Measurements from ENCODE around the gene MIXL1.
"Not testable (repeated sequence)": the region's sequence is repeated elsewhere in the genome, so short reads cannot be mapped to it uniquely, and the experiment has no call there.

The MIXL1 gene

DNA sequence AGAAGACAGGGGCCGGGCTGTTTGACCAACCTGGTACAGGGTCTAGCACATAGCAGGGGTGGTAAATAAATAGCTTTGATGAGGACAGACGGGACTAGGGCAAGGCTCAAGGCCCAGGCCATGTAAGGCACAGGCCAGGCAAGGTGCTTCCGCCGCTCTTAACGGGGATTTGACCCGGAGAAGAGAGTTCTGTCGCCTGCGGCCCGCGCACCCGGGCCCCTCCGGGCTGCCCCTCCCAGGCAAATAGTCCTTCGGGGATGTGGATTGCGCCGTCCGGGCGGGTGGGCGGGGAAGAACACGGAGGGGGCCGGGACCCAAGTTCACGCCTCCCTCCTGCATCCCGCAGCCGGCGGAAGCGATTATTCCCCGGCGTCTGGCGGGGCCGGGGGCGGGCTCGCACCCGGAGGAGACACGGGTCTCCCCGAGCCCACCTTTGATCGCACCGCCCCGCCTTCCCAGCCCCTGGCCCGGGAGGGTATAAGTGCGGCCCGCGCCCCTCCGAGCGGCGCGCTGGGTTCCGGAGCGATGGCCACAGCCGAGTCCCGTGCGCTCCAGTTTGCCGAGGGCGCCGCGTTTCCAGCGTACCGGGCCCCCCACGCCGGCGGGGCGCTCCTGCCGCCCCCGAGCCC is at the start of gene MIXL1:
Gene MIXL1, plus strand, starts transcription at position 508 of the 629 bp plus-strand sequence. Its CDS starts 18 bp downstream, at position 526.
- DNase-seq (ENCODE audit: low read depth), result no peak

DNA sequence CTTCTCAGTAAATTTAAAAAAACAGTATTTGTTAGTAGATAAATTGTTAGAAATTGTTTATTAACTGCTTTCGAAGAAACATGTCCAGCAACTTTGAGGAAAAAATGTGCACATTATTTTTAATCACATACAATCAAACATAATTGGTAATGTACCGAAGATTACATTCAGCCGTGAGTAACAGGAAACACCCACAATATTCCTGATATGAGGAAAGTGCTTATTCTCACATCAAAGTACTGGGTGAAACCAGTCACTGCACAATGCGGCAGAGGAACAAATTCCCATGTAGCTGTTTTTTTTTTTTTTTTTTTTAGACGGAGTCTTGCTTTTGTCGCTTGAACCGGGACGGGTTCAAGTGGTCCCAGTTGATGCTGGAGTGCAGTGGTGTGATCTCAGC is 46.6 kb upstream of the MIXL1 start:
- DNase-seq (ENCODE audit: low read depth), result no peak

DNA sequence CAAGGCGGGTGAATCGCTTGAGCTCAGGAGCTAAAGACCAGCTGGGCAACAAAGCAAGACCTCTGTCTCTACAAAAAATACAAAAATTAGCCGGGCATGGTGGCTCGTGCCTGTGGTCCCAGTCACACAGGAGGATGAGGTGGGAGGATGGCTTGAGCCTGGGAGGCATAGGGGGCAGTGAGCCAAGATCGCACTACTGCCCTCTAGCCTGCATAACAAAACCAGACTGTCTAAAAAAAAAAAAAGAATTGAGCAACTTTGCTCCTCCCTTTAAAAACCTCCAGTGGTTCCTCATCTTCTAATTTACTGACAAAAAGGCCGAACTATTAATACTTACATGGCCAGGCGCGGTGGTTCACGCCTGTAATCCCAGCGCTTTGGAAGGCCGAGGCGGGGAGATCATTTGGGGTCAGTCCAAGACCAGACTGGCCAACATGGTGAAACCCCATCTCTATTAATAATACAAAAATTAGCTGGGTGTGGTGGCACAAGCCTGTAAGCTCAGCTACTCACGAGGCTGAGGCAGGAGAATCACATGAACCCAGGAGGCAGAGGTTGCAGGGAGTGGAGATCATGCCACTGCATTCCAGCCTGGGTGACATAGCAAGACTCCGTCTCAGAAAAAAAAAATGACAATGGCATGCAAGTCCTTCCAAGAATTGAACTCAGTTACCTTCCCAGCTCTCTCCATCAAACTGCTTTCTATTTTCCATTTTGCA is 41.3 kb upstream of the MIXL1 start:
- peak; percentile 75 for DNase-seq (ENCODE audit: low read depth)

DNA sequence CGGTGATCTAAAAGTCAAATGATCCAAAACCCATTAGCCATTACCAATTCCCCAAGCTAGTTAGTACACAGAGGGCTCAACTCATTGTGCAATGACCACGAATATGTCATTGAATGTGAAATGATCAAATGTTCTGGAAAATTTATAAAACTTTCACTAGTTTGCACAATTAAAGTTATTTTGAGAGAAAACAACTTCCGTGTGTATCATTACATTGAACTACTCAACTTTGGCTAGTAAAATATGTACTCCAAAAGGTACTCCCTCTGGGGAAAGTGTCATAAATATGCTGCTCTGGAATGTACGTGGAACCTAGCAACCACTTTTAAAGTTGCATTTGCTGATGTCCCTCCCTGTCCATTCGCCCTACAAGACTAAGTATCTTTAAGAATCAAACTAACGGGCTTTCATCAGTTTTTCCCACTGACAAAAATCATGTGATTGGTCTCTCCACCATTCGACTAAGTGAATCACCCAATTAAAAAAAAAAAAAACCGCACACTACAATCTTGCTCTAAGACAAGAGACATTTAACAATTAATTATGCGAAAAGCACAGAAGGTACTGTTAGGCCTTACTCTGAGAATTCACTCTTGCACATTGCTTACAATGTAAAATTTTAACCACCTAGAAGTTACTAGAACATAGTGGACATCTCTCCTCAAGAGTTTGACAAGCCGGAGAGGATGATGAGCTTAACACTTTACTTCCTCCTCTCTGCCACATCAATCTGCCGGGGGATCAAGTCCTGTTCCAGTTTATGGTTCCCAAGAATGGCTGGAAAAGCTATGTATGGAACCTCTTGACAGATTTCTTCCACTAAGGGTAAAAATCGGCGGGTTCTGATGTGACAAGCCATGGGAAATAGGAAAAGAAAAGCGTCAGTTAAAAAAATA is 38.1 kb upstream of the MIXL1 start:
- DNase-seq (ENCODE audit: low read depth), result peak; percentile 12

DNA sequence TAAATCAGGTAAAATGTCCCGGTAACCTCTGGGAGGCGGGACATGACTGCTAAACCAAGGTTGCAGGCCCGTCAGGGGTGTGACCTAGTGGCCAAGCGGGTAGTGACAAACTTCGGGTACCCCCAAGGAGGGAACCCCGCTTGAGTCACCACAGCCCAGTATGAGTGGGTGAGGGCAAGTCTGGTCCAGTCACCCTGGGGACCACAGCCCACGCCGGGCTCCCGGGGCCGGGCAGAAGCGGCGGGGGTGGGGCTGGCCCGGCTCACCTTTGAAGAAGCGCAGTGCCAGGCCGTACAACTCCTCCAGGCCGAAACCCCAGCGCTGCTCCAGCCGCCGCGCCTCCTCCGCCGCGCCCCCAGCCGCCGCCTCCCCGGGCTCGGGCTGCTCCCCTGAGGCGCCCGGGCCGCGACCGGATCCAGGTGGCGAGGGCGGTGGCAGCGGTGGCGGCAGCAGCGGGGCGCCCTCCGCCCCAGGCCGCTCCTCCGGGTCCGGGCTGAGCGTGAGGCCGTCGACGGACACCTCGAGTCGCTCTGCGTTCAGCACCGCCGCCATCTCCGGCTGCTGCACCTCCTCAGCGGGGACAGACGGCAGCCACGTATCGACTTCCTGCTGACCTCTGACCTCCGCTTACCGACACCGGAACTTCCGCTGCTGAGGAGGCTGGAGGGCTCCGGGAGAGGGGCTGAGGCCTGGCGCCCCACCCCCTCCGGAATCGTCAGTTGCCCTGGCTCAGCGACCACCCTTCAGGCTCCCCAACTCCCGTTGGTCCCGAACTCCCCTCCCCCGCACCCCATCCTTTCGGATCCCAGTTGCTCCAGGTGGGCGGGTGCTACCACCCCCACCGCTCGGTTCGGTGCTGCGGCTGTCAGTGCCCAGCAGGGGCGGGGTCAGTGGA is 37.1 kb upstream of the MIXL1 start, which contains the start of gene ACBD3:
Gene ACBD3, minus strand, starts transcription at position 618 of the 895 bp plus-strand sequence. Its CDS starts 66 bp downstream, at position 552.
- DNase-seq (ENCODE audit: low read depth), result peak; percentile 85

DNA sequence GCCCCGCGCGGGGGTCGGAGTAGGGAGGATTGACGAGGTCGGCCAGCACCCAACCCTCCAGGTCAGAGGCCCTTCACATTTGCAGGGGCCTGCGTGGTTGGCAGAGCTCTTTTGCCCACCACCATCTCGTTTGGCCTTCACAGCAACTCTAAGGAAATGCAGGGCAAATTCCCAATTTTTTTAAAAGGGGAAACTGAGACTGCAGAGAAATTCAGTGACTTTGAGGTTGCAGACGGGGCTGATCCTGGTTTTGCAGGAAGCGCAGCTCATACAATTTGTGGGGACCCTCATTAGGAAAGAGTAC is 36.5 kb upstream of the MIXL1 start:
- DNase-seq (ENCODE audit: low read depth), result no peak

DNA sequence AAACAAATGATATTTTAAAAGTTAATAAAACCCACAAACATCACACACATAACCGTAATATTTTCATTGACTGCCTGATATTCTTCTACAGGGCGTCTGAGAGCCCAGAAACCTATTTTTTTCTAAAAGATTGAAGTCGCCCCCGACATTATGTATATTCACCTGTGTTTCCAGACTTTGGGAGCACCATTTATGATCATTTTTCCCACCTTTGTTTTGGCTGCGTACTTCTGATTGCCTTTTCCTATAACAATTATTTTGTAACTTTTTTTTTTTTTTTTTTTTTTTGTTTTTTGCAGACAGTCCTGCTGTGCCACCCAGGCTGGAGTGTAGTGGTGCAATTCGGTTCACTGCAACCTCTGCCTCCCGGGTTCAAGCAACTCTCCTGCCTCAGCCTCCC is 36.1 kb upstream of the MIXL1 start:
- no peak for DNase-seq (ENCODE audit: low read depth)

DNA sequence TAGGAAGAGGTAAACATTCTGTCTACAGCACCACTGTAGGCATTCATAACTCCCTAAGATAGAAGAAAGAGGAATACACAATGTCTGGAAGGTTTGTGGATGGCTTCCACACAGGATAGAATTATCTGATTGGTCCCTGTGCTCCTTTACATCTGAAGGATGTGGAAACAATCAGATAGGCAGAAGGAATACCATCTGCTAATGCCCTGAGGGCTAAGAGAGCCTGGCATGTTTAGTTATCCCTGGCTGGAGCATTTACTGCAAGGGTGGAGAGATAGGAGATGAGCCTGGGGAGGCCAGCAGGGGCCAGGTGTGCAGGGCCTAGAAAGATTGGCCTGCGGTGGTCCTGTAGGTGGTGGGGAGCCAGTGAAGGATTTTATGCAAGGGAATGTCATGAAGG is 28.3 kb upstream of the MIXL1 start:
- DNase-seq (ENCODE audit: low read depth), result no peak

DNA sequence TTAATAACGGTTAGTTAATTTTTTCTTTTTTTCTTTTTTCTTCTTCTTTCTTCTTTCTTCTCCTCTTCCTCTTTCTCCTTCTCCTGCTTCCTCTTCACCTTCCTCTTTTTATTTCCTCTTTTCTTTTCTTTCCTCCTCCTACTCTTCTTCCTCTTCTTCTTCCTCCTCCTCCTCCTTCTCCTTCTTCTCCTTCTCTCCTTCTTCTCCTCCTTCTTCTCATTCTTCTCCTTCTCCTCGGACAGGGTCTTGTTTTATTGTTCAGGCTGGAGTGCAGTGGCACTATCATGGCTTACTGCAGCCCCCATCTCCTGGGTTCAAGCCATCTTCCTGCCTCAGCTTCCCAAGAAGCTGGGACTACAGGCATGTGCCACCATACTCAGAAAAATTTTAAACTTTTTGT is 23.5 kb upstream of the MIXL1 start:
- no peak for DNase-seq (ENCODE audit: low read depth)

DNA sequence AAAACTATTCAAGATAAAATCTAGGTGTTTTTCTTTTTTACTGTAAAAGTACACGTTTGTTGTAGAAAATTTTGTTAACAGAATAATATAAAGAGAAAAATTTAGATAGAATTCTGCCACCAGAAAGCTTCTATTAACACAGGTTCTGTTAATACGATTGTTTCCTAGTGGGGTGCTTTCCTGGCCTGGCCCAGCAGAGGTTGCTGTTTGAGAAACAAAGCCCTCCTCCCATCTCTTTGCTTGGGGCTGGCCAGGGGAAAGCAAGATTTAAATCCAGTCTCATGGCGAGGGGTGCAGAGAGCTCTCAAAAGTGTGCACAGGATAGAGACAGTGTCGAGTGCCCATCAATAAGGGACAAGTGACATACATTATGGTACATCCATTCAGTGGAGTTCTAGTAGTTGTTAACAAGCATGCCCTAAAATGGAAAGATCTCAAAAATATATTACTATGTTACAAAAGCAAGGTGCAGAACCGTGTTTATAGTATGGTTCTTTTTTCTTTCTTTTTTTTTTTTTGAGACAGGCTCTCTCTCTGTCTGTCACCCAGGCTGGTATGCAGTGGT is 22.4 kb upstream of the MIXL1 start:
- DNase-seq (ENCODE audit: low read depth), result no peak

DNA sequence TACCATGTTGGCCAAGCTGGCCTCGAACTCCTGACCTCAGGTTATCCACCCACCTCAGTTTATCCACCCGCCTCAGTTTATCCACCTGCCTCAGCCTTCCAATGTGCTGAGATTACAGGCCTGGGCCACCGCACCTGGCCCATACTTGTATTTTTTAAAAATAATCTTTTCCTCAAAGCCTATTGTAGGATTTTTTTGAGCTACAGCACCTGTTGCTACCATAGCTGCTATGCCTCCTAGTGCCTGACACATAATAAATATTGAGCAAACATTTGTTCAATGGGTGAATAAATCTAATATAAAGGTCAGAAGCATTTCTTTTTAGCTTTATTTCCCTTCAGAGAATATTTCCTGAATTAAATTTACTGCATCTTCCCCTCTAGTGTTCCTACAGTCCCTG is 21.2 kb upstream of the MIXL1 start:
- no peak for DNase-seq (ENCODE audit: low read depth)

DNA sequence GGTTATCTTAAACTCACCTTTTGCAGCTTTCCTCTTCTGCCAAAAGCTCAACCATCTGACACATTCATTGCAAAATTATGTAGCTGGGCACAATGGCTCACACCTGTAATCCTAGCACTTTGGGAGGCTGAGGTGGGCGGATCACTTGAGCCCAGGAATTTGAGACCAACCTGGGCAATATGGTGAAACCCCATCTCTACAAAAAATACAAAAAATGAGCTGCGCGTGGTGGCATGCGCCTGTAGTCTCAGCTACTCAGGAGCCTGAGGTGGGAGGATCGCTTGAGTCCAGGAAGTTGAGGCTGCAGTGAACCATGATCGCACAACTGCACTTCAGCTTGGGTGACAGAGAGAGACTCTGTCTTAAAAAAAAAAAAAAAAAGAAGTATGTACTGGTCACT is 20.8 kb upstream of the MIXL1 start:
- DNase-seq (ENCODE audit: low read depth), result not testable (repeated sequence)

DNA sequence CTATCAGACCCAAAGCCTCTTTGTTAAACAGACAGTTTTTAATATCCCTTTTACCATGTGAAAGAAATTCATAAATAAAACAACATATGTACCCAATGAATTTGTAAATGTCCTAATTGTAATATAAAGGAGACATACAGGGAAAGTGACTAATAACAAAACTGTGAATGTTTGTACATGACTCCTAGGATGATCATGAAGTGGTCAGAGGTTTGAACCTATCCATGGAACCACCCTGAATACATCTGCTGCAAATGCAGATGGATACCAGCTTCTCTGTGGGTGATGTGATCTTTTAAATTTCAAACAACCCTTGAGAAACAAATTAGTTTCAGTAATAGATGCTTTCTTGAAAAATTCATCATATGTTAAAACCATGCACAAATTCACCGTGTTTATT is 20.2 kb upstream of the MIXL1 start:
- no peak for DNase-seq (ENCODE audit: low read depth)

DNA sequence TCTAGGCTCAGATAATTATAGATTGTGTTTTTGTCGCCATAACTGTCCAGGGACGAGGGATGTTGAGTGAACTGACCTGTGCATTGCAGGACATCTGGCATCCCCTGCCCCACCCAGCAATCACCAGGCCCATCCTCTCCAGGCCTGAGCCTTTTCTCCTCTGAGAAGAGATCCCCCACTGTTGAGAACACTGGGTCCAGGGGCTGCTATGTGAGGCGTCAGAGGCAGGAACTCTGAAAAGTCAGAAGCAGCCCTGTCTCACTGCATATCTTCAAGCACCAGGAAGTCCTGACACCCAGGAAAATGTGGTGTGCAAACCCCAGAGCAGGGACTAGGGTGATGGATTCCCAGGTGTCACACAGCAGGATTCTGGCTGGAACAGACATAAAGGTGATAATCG is 19.8 kb upstream of the MIXL1 start:
- DNase-seq (ENCODE audit: low read depth), result no peak

DNA sequence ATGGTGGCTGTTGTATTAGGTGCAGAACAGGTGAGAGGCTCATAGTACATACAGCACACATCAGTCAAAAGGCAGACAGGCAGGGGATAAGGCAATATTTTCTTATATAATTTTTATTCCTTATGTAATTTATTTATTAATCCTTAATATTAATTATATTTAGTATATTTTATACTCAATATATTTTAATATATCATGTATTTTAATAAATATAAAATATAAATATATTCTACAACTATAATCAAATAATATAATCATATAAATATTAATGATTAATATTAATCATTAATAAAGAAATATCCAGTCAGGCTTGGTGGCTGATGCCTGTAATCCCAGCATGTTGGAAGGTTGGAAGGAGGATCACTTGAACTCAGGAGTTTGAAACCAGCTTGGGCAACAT is 19.3 kb upstream of the MIXL1 start:
- no peak for DNase-seq (ENCODE audit: low read depth)

DNA sequence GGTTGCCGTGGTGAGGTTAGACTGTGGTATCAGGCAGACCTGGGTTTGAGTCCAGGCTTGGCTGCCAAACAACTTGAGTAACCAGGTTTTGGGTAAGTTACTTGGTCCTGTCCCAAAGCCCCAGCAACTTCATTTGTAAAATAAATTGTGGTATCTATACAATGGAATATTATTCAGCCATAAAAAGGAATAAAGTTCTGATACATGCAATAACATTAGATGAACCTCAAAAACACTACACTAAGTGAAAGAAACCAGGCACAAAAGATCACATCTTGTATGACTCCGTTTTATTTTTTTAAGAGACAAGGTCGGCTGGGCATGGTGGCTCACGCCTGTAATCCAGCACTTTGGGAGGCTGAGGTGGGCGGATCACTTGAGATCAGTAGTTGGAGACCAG is 16.4 kb upstream of the MIXL1 start:
- no peak for DNase-seq (ENCODE audit: low read depth)

DNA sequence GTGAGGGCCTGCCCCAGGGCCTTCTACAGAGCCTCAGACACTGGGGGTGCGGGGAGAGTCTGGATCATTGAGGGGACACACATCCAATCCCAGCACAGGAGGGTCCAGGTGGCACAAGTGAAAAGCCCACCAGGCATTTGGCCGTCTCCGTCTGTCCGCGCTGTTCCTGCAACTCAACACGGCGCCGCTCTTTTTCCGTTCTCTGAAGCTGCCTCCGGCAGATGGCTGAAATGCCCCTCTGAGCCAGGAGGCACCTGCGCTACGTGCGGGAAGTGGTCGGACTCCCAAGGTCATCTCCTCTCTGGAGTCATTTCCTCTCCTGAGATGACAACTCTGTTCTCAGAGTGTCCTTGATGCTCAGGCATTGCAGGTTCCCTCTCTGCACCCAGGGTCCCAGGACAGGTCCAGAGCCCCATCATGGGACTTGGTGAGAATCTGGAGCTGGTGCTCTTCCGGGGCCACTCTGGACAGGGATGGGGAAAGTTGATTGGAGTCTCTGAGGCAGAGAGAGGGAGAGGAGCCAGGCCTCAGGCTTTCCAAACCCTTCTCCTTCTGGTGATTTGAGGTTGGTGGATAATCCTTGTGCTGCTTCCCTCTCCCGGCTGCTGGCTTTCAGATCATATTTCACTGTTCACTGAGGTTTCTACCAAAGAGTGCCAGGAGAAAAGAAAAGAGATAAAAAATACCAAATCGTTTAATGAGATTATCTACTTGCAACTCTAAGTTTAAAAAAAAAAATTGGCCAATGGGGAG is 14.0 kb upstream of the MIXL1 start:
- no peak for DNase-seq (ENCODE audit: low read depth)

DNA sequence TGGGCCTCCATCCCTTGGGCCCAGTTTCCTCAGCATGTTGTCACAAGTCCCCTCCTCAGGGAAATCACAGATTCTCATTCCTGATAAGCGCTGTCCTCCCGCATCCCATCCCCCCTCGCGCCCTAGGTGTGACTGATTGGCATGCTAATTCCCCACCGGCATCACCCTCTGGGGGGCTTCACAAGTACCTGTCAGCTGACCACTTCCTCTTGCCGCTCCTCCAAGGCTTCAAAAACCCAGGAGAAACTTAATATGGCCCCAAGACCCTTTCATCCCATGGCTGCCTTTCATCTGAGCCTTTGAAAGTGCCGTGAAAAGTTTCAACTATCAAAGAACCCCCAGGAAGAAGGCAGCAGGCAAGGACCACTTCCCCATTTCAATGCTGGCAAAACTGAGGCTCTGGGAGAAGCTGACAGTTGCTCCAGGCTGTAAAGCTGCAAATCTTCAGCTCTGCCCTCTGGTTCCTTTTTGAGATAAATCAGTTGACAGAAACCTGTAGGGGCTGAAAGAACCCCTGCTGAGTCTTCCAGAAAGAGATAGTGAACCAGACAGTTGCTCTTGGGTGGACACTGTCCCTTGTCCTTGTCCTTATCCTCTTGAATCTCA is 12.8 kb upstream of the MIXL1 start:
- DNase-seq (ENCODE audit: low read depth), result no peak

DNA sequence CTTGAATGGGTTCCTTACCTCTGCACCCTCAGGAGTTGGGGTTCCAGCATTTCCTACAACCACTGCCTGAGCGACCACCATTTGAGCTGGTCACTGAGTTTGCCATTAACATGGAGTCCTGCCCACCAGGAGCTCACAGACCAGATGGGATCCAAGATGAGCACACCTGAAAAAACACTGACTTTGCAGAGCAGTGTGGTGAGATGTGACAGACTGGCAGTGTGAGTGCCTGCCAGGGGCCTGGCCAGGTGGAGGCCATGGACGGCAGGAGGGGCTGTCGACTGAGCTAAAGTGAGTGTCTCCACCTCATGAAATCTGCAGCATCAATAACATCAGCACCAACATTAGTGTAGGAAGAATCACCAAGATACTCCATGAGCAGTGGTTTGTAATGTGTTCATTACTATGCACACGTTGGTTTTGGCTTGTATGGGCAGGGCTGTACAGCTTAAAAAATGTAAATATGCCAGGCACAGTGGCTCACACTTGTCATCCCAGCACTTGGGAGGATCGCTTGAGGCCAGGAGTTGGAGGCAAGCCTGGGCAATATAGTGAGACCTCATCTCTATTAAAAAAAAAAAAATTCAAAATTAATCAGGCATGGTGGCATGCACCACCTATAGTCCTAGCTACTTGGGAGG is 12.2 kb upstream of the MIXL1 start:
- no peak for DNase-seq (ENCODE audit: low read depth)

DNA sequence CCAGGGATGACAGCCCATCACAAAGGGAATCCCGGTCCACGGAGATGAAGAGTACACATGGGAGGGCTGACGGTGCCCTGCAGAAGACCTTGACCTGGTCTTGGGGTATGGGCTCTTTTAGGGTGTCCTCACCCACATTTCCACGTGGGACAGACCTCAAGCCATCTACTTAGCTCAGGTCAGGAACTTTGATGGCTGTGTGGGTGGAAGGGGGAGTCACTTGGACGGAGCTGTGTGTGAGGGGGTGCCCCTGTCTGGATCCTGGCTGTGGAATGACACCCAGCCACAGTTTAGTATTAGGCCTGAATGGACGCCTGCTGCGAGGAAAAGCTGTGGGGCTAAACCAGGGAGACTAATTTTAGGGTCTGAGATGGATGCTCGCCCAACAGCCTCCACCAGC is 10.9 kb upstream of the MIXL1 start:
- DNase-seq (ENCODE audit: low read depth), result no peak

Measured in fibroblast of gingiva (primary cell).